ENCODE results near the gene HOXA6.
A peak's percentile ranks its signal among the peaks of the same experiment; 100 is the strongest.

GRCh38 chr7:27116031-27116961 is 31.3 kb downstream of the HOXA6 start:
- TF ChIP-seq CTCF (conservative IDR thresholded peaks at IDR 0.05; ENCODE audit: low read depth in 2 of 2) (no peak), POLR2AphosphoS5 (IDR thresholded peaks at IDR 0.05; ENCODE audit: low read depth) (no peak), REST (IDR thresholded peaks at IDR 0.05; ENCODE audit: unreplicated experiment) (no peak), JUNB (IDR thresholded peaks at IDR 0.05; ENCODE audit: unreplicated experiment) (no peak), CREB1 (CRISPR knock-in tag; IDR thresholded peaks at IDR 0.05; ENCODE audit: low read depth) (no peak), EZH2 (IDR thresholded peaks at IDR 0.05; ENCODE audit: low read depth, unreplicated experiment) (peak; percentile 98), ZNF114 (CRISPR knock-in tag; IDR thresholded peaks at IDR 0.05) (no peak), ZNF331 (CRISPR knock-in tag; IDR thresholded peaks at IDR 0.05; ENCODE audit: low read depth) (no peak), EZH2phosphoT487 (IDR thresholded peaks at IDR 0.05; ENCODE audit: unreplicated experiment) (no peak), STAT1 (IDR thresholded peaks at IDR 0.05; ENCODE audit: unreplicated experiment) (no peak)

All from GM23338 (cell line).